CD4-positive, alpha-beta T cell (primary cell): ENCODE measurements around the gene MYO1D. TPM values are rescaled to one million over a fixed set of nuclear protein-coding genes. Genes with fewer than 3 reads are reported as not detected.
A peak's percentile ranks its signal among the peaks of the same experiment; 100 is the strongest.

Experiments used
- ATAC-seq: fragments of 200-7000 bp; cut with Tn5 transposase; one replicate; pipeline ENCODE4 v1.10.0; 2022; ENCODE audit warnings: mild to moderate bottlenecking; ENCODE audit not compliant: poor library complexity
- CTCF ChIA-PET: fragments of 350-600 bp; sonication (Branson Sonifier 250); formaldehyde crosslinking; loops from one replicate; lab custom pipeline; 2021; ENCODE audit warnings: antibody characterized with exemption, inconsistent platforms; lab: Charles Lee
- POLR2A ChIA-PET: fragments of 350-600 bp; sonication (Branson Sonifier 250); formaldehyde crosslinking; loops from one replicate; lab custom pipeline; 2021; ENCODE audit warnings: antibody characterized with exemption, inconsistent platforms; lab: Charles Lee
- DNase-seq, 14 experiments: peaks; one replicate each; pipeline ENCODE4 v3.0.0-alpha.2; 2013 to 2020; ENCODE audit warnings: mixed read lengths in 2 of 14
- H3K27ac ChIP-seq, 2 donors: one replicate each; pipeline versions ENCODE4 v1.5.1 to v1.7.0; 2013; ENCODE audit warnings: low read length in 2 of 2, low read depth in 1 of 2, mild to moderate bottlenecking in 1 of 2
- H3K27me3 ChIP-seq, 2 experiments: 1 replicate in 1 of 2; 2 replicates in 1 of 2; pipeline versions ENCODE4 v1.6.1 to v1.7.0; 2013; ENCODE audit warnings: low read length in 2 of 2, control low read depth in 1 of 2, mild to moderate bottlenecking in 1 of 2, moderate library complexity in 1 of 2; ENCODE audit not compliant: insufficient read depth in 2 of 2, control insufficient read depth in 1 of 2
- H3K36me3 ChIP-seq: one replicate; pipeline ENCODE4 v1.6.1; 2013; ENCODE audit warnings: low read length, control low read depth; ENCODE audit not compliant: insufficient read depth
- H3K4me1 ChIP-seq: one replicate; pipeline ENCODE4 v1.6.1; 2013; ENCODE audit warnings: low read length, control low read depth; ENCODE audit not compliant: insufficient read depth
- H3K4me3 ChIP-seq: one replicate; pipeline ENCODE4 v1.5.1; 2013; ENCODE audit warnings: mild to moderate bottlenecking, low read length, moderate library complexity
- H3K9me3 ChIP-seq, 2 experiments: 1 replicate in 1 of 2; 2 replicates in 1 of 2; pipeline versions ENCODE4 v1.6.1 to v1.7.0; 2013; ENCODE audit warnings: low read length in 2 of 2, mild to moderate bottlenecking in 2 of 2, control low read depth in 1 of 2, moderate library complexity in 1 of 2; ENCODE audit not compliant: control insufficient read depth in 1 of 2, insufficient read depth in 1 of 2
- H3K27ac Mint-ChIP-seq: one replicate; pipeline ENCODE4 v1.8.0; 2020; ENCODE audit warnings: mixed read lengths
- H3K27me3 Mint-ChIP-seq: one replicate; pipeline ENCODE4 v1.8.0; 2021; ENCODE audit warnings: mixed read lengths
- H3K36me3 Mint-ChIP-seq: one replicate; pipeline ENCODE4 v1.8.0; 2021; ENCODE audit warnings: low read depth, mixed read lengths
- H3K4me1 Mint-ChIP-seq: one replicate; pipeline ENCODE4 v1.8.0; 2021; ENCODE audit warnings: low read depth, mixed read lengths
- H3K4me3 Mint-ChIP-seq: one replicate; pipeline ENCODE4 v1.8.0; 2020; ENCODE audit warnings: mild to moderate bottlenecking, mixed read lengths
- H3K9me3 Mint-ChIP-seq: one replicate; pipeline ENCODE4 v1.8.0; 2020; ENCODE audit warnings: mixed read lengths
- intact Hi-C, 2 experiments: fragments of 100-400 bp; cut with DNase I in 1 of 2; cut with micrococcal nuclease in 1 of 2; formaldehyde crosslinking; loops; one replicate each; pipeline versions ENCODE4 v1.15.1 to v1.9.0; 2023 to 2025; cut with DNase I, micrococcal nuclease
- total RNA-seq, 174 experiments: library from RNA in 2 of 174; stranded (reverse) in 2 of 174; gene quantifications; one replicate each; pipeline ENCODE4 v1.2.3 and lab custom pipeline; 2021 to 2026
- TF ChIP-seq, protein P1 (sequence below): fragments of 200-600 bp; IDR thresholded peaks from one replicate; pipeline ENCODE4 v1.8.0; 2022; ENCODE audit warnings: antibody characterized with exemption, mild to moderate bottlenecking

The MYO1D gene
- total RNA-seq, 2 experiments from 2014 or later = 5.8 to 6.4 TPM

DNA sequence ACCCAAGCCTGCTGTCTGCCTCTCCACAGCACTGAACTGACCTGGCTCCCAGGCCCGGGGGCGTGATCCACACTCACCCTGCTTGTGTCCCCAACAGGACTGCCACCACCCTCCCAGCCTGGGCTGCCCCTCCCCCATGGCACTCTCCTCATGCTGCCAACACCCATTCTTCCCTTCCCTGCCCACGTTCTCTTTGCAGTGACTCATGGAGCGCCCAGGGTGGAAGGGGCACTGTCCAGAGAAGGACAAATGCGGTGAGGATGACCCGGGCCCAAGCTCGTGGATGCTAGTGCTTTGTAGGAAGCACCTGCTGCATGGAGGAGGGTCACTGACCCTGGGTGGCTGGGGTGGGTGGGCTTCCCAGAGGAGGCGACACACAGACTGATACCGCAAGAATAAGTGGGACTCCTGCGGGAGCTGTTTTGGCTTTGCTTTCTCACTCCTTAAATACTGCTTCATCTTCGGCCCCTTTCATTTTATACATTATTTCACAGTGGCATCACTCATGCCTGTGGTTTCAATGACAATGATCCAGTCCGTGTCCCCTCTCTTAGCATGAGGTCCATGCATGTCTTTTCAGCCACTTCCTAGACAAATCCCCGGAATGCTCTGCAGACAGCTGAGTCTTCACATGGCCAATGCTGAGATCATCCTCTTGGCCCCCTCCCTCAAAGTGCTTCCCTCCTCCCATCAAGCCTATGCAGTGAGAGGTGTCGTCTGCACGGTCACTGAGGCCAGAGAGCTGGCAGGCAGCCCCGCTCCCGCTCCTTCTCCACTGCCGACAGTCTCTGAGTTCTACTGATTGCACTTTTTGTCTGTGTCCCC lies 372.5 kb downstream of the MYO1D start:
- peak overlapping the region; percentile 87 to 91 for H3K27ac ChIP-seq
- H3K9me3 Mint-ChIP-seq = no peaks in the 10 kb centered on the region
- peaks cover 82% of the 10 kb centered on the region for H3K4me1 Mint-ChIP-seq
- CTCF ChIA-PET = interaction anchor here (0.9 to 1.4 kb wide), 2 partner anchors 8 to 12 kb away, joined by 3 read pairs; no protein-coding TSS in a partner anchor
- TF ChIP-seq, protein P1, sequence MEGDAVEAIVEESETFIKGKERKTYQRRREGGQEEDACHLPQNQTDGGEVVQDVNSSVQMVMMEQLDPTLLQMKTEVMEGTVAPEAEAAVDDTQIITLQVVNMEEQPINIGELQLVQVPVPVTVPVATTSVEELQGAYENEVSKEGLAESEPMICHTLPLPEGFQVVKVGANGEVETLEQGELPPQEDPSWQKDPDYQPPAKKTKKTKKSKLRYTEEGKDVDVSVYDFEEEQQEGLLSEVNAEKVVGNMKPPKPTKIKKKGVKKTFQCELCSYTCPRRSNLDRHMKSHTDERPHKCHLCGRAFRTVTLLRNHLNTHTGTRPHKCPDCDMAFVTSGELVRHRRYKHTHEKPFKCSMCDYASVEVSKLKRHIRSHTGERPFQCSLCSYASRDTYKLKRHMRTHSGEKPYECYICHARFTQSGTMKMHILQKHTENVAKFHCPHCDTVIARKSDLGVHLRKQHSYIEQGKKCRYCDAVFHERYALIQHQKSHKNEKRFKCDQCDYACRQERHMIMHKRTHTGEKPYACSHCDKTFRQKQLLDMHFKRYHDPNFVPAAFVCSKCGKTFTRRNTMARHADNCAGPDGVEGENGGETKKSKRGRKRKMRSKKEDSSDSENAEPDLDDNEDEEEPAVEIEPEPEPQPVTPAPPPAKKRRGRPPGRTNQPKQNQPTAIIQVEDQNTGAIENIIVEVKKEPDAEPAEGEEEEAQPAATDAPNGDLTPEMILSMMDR = no peak
- H3K4me1 ChIP-seq = peaks cover 72% of the 10 kb centered on the region
- H3K27me3 Mint-ChIP-seq = no peaks in the 10 kb centered on the region
- peak overlapping the region; percentile 98 for H3K27ac Mint-ChIP-seq
- DNase-seq (peak in 5 of 14 experiments; percentile 21 to 49 (median 42)), ATAC-seq (no peak)
- POLR2A ChIA-PET = interaction anchor here (0.7 to 4.0 kb wide), 6 partner anchors 8 to 20 kb away, joined by 3 to 63 read pairs (median 15); partner anchors contain the start of gene CDK5R1
- H3K27me3 ChIP-seq = no peaks in the 10 kb centered on the region
- no peaks in the 10 kb centered on the region for H3K9me3 ChIP-seq
- no peaks in the 10 kb centered on the region for H3K36me3 ChIP-seq
- no peaks in the 10 kb centered on the region for H3K36me3 Mint-ChIP-seq
- intact Hi-C loops = loop anchor here in 1 of 2 experiments (5.0 kb wide), 1 partner anchor 103 kb away; no protein-coding TSS in a partner anchor
- H3K4me3 Mint-ChIP-seq = peak overlapping the region; percentile 64
- peak overlapping the region; percentile 11 for H3K4me3 ChIP-seq

- H3K36me3 Mint-ChIP-seq = no peaks in the 10 kb centered on the region
- ChIA-PET CTCF (interaction anchor here (0.9 to 1.4 kb wide), 2 partner anchors 9 to 11 kb away, joined by 3 read pairs; no protein-coding TSS in a partner anchor), POLR2A (interaction anchor here (0.6 to 4.0 kb wide), 8 partner anchors 8 to 31 kb away, joined by 3 to 63 read pairs (median 4); partner anchors contain the start of gene CDK5R1)
- H3K4me1 Mint-ChIP-seq = peaks cover 78% of the 10 kb centered on the region
- peak overlapping the region; percentile 87 to 91 for H3K27ac ChIP-seq
- H3K4me3 Mint-ChIP-seq = peak overlapping the region; percentile 64
- peak; percentile 90 for ATAC-seq
- H3K9me3 ChIP-seq = no peaks in the 10 kb centered on the region
- TF ChIP-seq, protein P1 = no peak
- no peaks in the 10 kb centered on the region for H3K27me3 ChIP-seq
- DNase-seq = peak in 11 of 14 experiments; percentile 25 to 89 (median 49)
- no peaks in the 10 kb centered on the region for H3K27me3 Mint-ChIP-seq
- H3K4me3 ChIP-seq = peak overlapping the region; percentile 11
- peaks cover 67% of the 10 kb centered on the region for H3K4me1 ChIP-seq
- H3K27ac Mint-ChIP-seq = peak overlapping the region; percentile 98
- intact Hi-C loops = loop anchor here in 1 of 2 experiments (2.0 to 5.0 kb wide), 3 partner anchors 15 to 104 kb away; no protein-coding TSS in a partner anchor
- H3K9me3 Mint-ChIP-seq = no peaks in the 10 kb centered on the region
- no peaks in the 10 kb centered on the region for H3K36me3 ChIP-seq
Observed at GRCh38 chr17:32503251-32504165, 373.4 kb downstream of the MYO1D start.

DNA sequence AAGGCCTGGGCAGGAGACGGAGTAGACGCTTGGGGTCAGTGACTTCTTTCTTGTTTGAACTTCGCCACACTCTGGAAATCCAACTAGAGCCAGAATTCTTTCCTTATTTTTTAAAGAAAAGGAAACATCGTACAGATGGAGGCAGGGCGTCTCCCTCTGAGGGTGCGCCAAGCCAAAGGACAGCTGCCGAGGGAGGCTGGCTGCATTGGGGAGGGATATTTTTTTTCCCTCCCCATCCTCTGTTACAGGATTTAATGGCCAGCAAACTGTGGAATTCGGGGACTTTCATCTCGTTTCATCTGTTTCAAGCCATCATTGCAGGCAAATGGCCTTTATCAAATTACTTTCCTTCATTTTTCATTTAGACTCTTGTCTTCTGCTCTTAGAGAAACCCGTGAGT lies 374.2 kb downstream of the MYO1D start:
- no peaks in the 10 kb centered on the region for H3K27me3 Mint-ChIP-seq
- peak overlapping the region; percentile 98 for H3K27ac Mint-ChIP-seq
- TF ChIP-seq, protein P1 = no peak
- ChIA-PET POLR2A (interaction anchor here (0.8 to 4.0 kb wide), 4 partner anchors 11 to 15 kb away, joined by 3 to 63 read pairs (median 38); partner anchors contain the start of gene CDK5R1), CTCF (no interaction called here)
- ATAC-seq = no peak
- no peak for DNase-seq
- Histone ChIP-seq H3K36me3 (no peaks in the 10 kb centered on the region), H3K27me3 (no peaks in the 10 kb centered on the region), H3K9me3 (no peaks in the 10 kb centered on the region), H3K4me3 (no peak overlapping the region), H3K4me1 (peaks cover 61% of the 10 kb centered on the region), H3K27ac (peak overlapping the region; percentile 62 to 87)
- H3K4me3 Mint-ChIP-seq = peak overlapping the region; percentile 64
- H3K36me3 Mint-ChIP-seq = no peaks in the 10 kb centered on the region
- intact Hi-C loops = loop anchor here in 1 of 2 experiments (2.0 to 5.0 kb wide), 3 partner anchors 14 to 105 kb away; no protein-coding TSS in a partner anchor
- H3K9me3 Mint-ChIP-seq = no peaks in the 10 kb centered on the region
- peaks cover 76% of the 10 kb centered on the region for H3K4me1 Mint-ChIP-seq
